Smooth muscle cell (in vitro differentiated cells): ENCODE results near the gene CENPP. TPM values are rescaled to one million over a fixed set of nuclear protein-coding genes. Genes with fewer than 3 reads are reported as not detected.

Experiments used
- DNase-seq: peaks from one replicate; lab custom pipeline; 2025; ENCODE audit not compliant: unreplicated experiment; lab: John Stamatoyannopoulos, UW
- H2AFZ ChIP-seq: fragments of 200-600 bp; sonication (generic); 2 replicates; pipeline ENCODE4 v1.6.0; 2016; ENCODE audit warnings: antibody characterized with exemption, low read depth, mild to moderate bottlenecking
- H3F3A ChIP-seq: fragments of 200-600 bp; sonication (generic); 2 replicates; pipeline ENCODE4 v1.6.0; 2017; ENCODE audit warnings: antibody characterized with exemption, low read depth
- H3K27ac ChIP-seq: fragments of 200-600 bp; sonication (generic); 2 replicates; pipeline ENCODE4 v1.5.1; 2016; ENCODE audit warnings: low read depth, mild to moderate bottlenecking
- H3K27me3 ChIP-seq: fragments of 200-600 bp; sonication (generic); 2 replicates; pipeline ENCODE4 v1.6.1; 2016; ENCODE audit warnings: low read depth, mild to moderate bottlenecking
- H3K36me3 ChIP-seq: fragments of 200-600 bp; sonication (generic); 2 replicates; pipeline ENCODE4 v1.5.1; 2016; ENCODE audit warnings: low read depth
- H3K4me1 ChIP-seq: fragments of 200-600 bp; sonication (generic); 2 replicates; pipeline ENCODE4 v1.5.1; 2016; ENCODE audit warnings: low read depth
- H3K4me2 ChIP-seq: fragments of 200-600 bp; sonication (generic); 2 replicates; pipeline ENCODE4 v1.6.0; 2016; ENCODE audit warnings: mild to moderate bottlenecking
- H3K4me3 ChIP-seq: fragments of 200-600 bp; sonication (generic); 2 replicates; pipeline ENCODE4 v1.5.1; 2016; ENCODE audit warnings: mild to moderate bottlenecking
- H3K79me2 ChIP-seq: fragments of 200-600 bp; sonication (generic); 2 replicates; pipeline ENCODE4 v1.6.0; 2016; ENCODE audit warnings: low read depth, mild to moderate bottlenecking
- H3K9ac ChIP-seq: fragments of 200-600 bp; sonication (generic); 2 replicates; pipeline ENCODE4 v1.6.0; 2016; ENCODE audit warnings: low read depth
- H3K9me3 ChIP-seq: fragments of 200-600 bp; sonication (generic); replicated peaks from 2 replicates; pipeline ENCODE4 v1.5.1; 2016; ENCODE audit warnings: low read depth
- H4K20me1 ChIP-seq: fragments of 200-600 bp; sonication (generic); 2 replicates; pipeline ENCODE4 v1.6.0; 2016; ENCODE audit warnings: low read depth
- WGBS: methylation state at CpG from one replicate; pipeline ENCODE4 v1.1.7; 2016; ENCODE audit warnings: low lambda C conversion rate; 5-methylcytosine and 5-hydroxymethylcytosine counted together
- polyA plus RNA-seq: library from polyadenylated mRNA; unstranded; fragments of >200 nt; fragmentation: Nextera tagmentation; extraction: Ambion mirVana; gene quantifications from 2 replicates; pipeline ENCODE4 v1.2.1, GENCODE V29; 2016
- total RNA-seq: library from RNA; depleted of rRNA; stranded (reverse); fragments of >200 nt; gene quantifications from 2 replicates; pipeline ENCODE4 v1.2.3, GENCODE V29; 2014
- TF ChIP-seq, protein P1 (sequence below): fragments of 200-600 bp; sonication (generic); IDR thresholded peaks from 2 replicates; pipeline ENCODE4 v1.5.1; 2017; ENCODE audit warnings: borderline replicate concordance, mild to moderate bottlenecking, antibody characterized with exemption; ENCODE audit not compliant: insufficient read depth, poor library complexity, severe bottlenecking

CENPP gene
- total and polyA plus RNA-seq, 2 experiments from 2014 or later, result 4.2 to 17.5 TPM

DNA sequence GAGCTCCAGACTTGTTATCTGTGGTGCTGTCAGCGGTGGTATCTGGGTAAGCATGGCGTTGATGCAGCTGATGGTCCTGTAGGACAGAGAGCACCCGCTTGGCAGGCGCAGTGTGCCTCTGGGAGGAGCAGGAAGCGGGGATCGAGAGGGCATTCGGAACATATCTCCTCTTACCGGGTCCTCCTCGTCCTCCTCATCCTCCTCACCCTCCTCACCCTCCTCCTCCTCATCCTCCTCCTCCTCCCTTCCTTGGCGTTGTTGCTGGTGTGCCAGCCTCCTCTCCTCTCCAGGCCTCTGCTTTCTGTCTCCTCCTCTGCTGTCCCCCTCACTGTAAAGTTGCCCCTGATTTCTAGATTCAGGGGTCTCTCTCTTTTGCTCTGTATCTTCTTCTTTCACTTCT lies 188.9 kb downstream of the CENPP start:
- no peaks in the 10 kb centered on the region for H4K20me1 ChIP-seq
- TF ChIP-seq, protein P1, sequence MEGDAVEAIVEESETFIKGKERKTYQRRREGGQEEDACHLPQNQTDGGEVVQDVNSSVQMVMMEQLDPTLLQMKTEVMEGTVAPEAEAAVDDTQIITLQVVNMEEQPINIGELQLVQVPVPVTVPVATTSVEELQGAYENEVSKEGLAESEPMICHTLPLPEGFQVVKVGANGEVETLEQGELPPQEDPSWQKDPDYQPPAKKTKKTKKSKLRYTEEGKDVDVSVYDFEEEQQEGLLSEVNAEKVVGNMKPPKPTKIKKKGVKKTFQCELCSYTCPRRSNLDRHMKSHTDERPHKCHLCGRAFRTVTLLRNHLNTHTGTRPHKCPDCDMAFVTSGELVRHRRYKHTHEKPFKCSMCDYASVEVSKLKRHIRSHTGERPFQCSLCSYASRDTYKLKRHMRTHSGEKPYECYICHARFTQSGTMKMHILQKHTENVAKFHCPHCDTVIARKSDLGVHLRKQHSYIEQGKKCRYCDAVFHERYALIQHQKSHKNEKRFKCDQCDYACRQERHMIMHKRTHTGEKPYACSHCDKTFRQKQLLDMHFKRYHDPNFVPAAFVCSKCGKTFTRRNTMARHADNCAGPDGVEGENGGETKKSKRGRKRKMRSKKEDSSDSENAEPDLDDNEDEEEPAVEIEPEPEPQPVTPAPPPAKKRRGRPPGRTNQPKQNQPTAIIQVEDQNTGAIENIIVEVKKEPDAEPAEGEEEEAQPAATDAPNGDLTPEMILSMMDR, result no peak
- H3K4me1 ChIP-seq, result peaks cover 8% of the 10 kb centered on the region
- no peaks in the 10 kb centered on the region for H3K79me2 ChIP-seq
- H3K9me3 ChIP-seq, result no peaks in the 10 kb centered on the region
- no peaks in the 10 kb centered on the region for H3K27me3 ChIP-seq
- H3K4me2 ChIP-seq, result no peak overlapping the region
- no peaks in the 10 kb centered on the region for H3K36me3 ChIP-seq
- no peak overlapping the region for H3K4me3 ChIP-seq
- WGBS, result 87% methylated on average over 5 of the region's 10 CpGs
- no peak overlapping the region for H3K9ac ChIP-seq
- H3K27ac ChIP-seq, result no peak overlapping the region
- H2AFZ ChIP-seq, result no peak overlapping the region
- H3F3A ChIP-seq, result no peaks in the 10 kb centered on the region
- no peak for DNase-seq

DNA sequence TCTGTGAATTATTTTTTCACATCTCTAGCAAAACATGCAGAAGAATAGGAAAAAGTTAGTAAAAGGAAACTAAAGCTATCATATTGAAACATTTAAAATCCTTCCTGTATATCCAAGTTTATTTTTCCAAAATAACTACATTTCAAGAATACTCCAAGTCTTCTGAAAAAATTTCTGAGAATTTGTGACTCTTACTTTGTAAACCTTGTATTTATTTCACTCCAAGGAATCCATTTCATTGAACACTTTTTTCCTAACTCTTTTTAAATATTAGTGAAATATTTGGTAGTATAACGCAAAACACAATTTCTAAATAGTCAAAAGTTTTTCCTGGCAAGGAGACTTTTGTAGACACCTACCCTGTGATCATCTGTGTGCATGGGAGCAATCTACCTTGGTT lies 190.8 kb downstream of the CENPP start:
- WGBS, result 98% methylated on average over 1 of the region's 1 CpG

DNA sequence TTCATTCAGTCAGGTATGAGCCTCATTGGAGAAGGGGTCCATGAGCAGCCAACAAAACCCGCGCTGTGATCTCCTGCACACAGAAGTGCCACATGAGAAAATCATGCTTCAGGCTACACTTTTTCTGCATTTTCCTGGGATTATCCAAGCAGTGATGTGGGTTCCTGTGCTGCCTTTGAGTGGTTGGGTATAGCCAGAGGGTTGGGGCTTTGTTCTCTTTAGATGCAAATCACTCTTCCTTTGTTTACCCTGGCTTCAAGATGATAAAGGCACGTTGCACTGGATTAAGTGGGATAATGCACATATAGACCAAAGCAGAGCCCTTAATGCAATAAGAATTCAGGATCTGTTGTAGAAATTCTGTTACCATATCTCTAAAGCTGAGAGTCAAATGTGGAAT lies 191.3 kb downstream of the CENPP start:
- Histone ChIP-seq H3K9ac (no peak overlapping the region), H3K4me3 (no peak overlapping the region), H3K27ac (no peak overlapping the region), H3K27me3 (no peaks in the 10 kb centered on the region), H3K9me3 (no peaks in the 10 kb centered on the region), H3K4me2 (no peak overlapping the region), H4K20me1 (no peaks in the 10 kb centered on the region), H3K79me2 (no peaks in the 10 kb centered on the region), H2AFZ (no peak overlapping the region), H3K36me3 (no peaks in the 10 kb centered on the region), H3K4me1 (peaks cover 8% of the 10 kb centered on the region), H3F3A (no peaks in the 10 kb centered on the region)
- TF ChIP-seq, protein P1, result no peak
- no peak for DNase-seq
- 48% methylated on average over 3 of the region's 3 CpGs for WGBS

More for the DNA sequence above, 190.8 kb downstream of the CENPP start:
- Histone ChIP-seq H3K36me3 (no peaks in the 10 kb centered on the region), H2AFZ (no peak overlapping the region), H4K20me1 (no peaks in the 10 kb centered on the region), H3K27ac (no peak overlapping the region), H3K9me3 (no peaks in the 10 kb centered on the region), H3K79me2 (no peaks in the 10 kb centered on the region), H3K4me2 (no peak overlapping the region), H3F3A (no peaks in the 10 kb centered on the region), H3K9ac (no peak overlapping the region), H3K4me1 (peaks cover 8% of the 10 kb centered on the region), H3K27me3 (no peaks in the 10 kb centered on the region), H3K4me3 (no peak overlapping the region)
- TF ChIP-seq, protein P1, result no peak
- DNase-seq, result no peak

DNA sequence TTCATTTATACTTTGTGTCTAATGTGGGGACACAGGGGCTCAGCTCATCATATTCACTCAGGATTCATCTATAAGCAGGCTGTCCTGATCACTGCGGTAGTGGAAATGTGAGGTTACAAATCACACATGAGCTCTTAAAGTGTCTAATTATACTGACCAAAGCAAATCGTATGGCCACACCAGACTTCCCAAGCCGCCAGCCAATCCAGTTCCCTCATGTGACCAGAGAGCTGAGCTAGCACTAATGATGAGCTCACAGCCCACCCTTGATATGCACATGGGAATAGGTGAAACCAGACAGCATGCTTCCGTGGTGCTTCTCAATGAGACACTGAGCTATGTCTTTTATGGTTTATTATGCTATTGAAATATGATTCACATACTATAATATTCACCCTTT lies 192.4 kb downstream of the CENPP start:
- Histone ChIP-seq H3F3A (no peaks in the 10 kb centered on the region), H3K4me1 (peaks cover 8% of the 10 kb centered on the region), H3K4me3 (no peak overlapping the region), H2AFZ (no peak overlapping the region), H3K9ac (no peak overlapping the region), H3K36me3 (no peaks in the 10 kb centered on the region), H3K27ac (no peak overlapping the region), H3K9me3 (no peaks in the 10 kb centered on the region), H3K27me3 (no peaks in the 10 kb centered on the region), H3K79me2 (no peaks in the 10 kb centered on the region), H3K4me2 (no peak overlapping the region), H4K20me1 (no peaks in the 10 kb centered on the region)
- TF ChIP-seq, protein P1, result no peak
- WGBS, result 85% methylated on average over 4 of the region's 4 CpGs
- DNase-seq, result no peak
